HFFc6 (cell line): ENCODE measurements around the gene PSEN2. TPM values are rescaled to one million over a fixed set of nuclear protein-coding genes. Genes with fewer than 3 reads are reported as not detected.

Source experiments
- DNase-seq: peaks from one replicate; pipeline ENCODE4 v3.0.0-alpha.2; 2018
- H3K27ac Mint-ChIP-seq: 2 replicates; pipeline ENCODE4 v1.8.0; 2020; ENCODE audit warnings: mild to moderate bottlenecking, mixed read lengths
- H3K27me3 Mint-ChIP-seq: 2 replicates; pipeline ENCODE4 v1.8.0; 2021; ENCODE audit warnings: mild to moderate bottlenecking, moderate library complexity, mixed read lengths; ENCODE audit not compliant: insufficient read depth
- H3K36me3 Mint-ChIP-seq: 2 replicates; pipeline ENCODE4 v1.8.0; 2021; ENCODE audit warnings: low read depth, mixed read lengths
- H3K4me1 Mint-ChIP-seq: 2 replicates; pipeline ENCODE4 v1.8.0; 2020; ENCODE audit warnings: low read depth, mixed read lengths
- H3K4me3 Mint-ChIP-seq: 2 replicates; pipeline ENCODE4 v1.8.0; 2020; ENCODE audit warnings: mild to moderate bottlenecking, moderate library complexity, mixed read lengths
- H3K9me3 Mint-ChIP-seq: 2 replicates; pipeline ENCODE4 v1.8.0; 2020; ENCODE audit warnings: mild to moderate bottlenecking, mixed read lengths
- total RNA-seq, 6 experiments: library from RNA; stranded (reverse); fragmentation: NEBNext Ultra II Directional; extraction: Animal tissue kit (Norgen Biotek cat#: 25700); gene quantifications; 2 replicates in 1 of 6; 3 replicates in 5 of 6; pipeline ENCODE4 v1.2.3, GENCODE V29; 2021
- TF ChIP-seq, protein P1 (sequence below): fragments of 200-600 bp; sonication (generic); IDR thresholded peaks from 2 replicates; pipeline ENCODE4 v1.5.0; 2021; ENCODE audit warnings: antibody characterized with exemption, mild to moderate bottlenecking

The PSEN2 gene
- total RNA-seq, 6 experiments from 2014 or later, result 11.0 to 17.4 (median 13.4) TPM

DNA sequence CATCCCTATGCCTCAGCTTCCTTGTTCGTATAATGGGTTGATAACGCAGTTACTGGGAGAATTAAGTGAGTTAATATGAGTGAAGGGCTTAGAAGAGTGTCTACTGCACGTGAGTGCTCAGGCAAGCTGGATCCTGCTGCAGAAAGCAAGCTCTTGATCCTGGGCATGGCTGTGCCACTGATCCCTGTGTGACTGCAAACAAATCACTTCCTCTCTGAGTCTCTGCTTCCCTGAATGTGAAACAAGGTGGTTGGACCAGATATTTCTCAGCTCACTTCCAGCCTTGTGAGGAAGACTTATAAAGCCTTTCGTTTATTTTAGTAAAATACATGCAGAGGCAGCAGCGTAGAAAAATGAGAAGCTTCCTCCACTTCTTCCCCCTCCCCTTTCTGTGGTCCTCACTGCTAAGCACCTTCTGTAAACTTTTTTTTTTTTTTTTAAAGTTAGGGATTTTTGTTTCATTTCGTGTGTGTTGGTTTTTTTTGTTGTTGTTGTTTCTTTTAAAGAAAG is 13.8 kb downstream of the PSEN2 start:
- H3K4me3 Mint-ChIP-seq, result no peak overlapping the region
- no peak for DNase-seq
- TF ChIP-seq, protein P1, sequence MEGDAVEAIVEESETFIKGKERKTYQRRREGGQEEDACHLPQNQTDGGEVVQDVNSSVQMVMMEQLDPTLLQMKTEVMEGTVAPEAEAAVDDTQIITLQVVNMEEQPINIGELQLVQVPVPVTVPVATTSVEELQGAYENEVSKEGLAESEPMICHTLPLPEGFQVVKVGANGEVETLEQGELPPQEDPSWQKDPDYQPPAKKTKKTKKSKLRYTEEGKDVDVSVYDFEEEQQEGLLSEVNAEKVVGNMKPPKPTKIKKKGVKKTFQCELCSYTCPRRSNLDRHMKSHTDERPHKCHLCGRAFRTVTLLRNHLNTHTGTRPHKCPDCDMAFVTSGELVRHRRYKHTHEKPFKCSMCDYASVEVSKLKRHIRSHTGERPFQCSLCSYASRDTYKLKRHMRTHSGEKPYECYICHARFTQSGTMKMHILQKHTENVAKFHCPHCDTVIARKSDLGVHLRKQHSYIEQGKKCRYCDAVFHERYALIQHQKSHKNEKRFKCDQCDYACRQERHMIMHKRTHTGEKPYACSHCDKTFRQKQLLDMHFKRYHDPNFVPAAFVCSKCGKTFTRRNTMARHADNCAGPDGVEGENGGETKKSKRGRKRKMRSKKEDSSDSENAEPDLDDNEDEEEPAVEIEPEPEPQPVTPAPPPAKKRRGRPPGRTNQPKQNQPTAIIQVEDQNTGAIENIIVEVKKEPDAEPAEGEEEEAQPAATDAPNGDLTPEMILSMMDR, result no peak
- H3K27ac Mint-ChIP-seq, result no peak overlapping the region
- peaks cover 18% of the 10 kb centered on the region for H3K4me1 Mint-ChIP-seq
- H3K27me3 Mint-ChIP-seq, result peaks cover 2% of the 10 kb centered on the region; the same call in 1 of the 2 replicates
- peaks cover 24% of the 10 kb centered on the region for H3K36me3 Mint-ChIP-seq
- no peaks in the 10 kb centered on the region for H3K9me3 Mint-ChIP-seq

DNA sequence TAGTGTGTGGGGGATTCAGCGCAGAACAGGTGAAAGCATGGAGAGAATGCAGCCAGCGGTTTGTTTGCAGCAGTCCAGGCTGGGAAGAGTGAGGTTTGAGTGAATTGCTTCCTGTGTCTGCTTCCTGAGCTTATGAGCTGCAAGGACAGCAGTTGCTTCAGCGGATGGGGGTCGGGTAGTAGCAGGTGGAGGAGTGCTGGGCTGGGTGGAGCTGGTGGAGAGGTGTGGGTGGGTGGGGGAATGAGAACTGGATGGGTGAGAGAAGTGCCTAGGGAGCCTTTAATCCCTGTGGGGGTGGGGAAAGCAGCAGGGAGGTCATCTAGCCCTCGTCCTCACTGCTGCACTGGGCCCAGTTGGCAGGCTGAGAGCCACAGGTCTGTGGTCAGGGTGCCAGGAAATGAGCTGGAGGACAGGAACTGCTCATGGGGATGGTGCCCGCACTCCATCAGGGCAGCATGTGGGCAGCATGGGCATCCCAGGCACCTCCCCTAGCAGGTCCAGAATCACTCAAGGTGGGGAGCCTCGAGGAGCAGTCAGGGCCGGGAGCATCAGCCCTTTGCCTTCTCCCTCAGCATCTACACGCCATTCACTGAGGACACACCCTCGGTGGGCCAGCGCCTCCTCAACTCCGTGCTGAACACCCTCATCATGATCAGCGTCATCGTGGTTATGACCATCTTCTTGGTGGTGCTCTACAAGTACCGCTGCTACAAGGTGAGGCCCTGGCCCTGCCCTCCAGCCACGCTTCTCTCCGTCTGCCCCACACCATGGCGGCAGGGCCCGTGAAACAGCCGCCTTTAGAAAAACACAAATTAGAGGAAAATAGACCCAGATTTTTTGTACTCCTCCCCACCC is 14.8 kb downstream of the PSEN2 start:
- Mint-ChIP-seq H3K4me1 (peaks cover 18% of the 10 kb centered on the region), H3K27me3 (peaks cover 2% of the 10 kb centered on the region; the same call in 1 of the 2 replicates)

DNA sequence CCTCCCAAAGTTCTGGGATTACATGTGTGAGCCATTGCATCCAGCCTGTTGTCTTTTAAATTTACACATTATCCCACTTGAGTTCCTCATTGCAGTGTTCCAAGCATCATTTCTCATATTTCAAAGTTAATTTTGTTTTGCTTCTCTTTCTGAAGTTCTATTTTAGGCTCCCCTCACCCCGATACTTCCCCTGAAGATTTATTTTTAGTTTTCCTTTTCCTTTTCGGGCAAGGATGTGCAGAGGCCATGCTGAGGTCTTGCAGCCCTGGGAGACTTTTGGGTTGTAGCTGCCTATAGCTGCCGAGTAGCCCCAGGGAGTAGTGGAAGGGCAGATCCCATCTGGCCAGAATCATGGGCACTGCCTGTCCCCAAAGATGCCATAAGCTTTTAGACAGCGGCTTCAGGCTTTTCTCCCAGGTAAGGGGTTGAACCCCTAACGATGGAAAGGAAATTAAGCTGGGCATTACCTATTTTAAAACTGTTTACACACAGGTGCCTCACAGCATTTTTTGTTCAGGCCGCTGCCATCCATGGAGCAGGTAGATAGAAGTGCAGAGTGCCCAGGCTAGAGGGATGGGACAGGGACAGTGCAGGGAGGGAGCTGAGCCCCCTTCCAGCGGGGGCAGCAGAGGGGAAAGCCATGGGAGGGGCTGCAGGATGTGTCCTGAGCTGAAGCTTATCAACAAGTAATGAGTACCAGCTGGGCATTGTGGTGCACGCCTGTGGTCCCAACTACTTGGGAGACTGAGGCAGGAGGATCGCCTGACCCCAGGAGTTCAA is 15.9 kb downstream of the PSEN2 start:
- Mint-ChIP-seq H3K4me3 (no peak overlapping the region), H3K4me1 (peaks cover 18% of the 10 kb centered on the region), H3K27ac (no peak overlapping the region), H3K36me3 (peaks cover 16% of the 10 kb centered on the region), H3K27me3 (peaks cover 2% of the 10 kb centered on the region; the same call in 1 of the 2 replicates), H3K9me3 (no peaks in the 10 kb centered on the region)
- TF ChIP-seq, protein P1, result no peak
- DNase-seq, result no peak

More for the DNA sequence above, 14.8 kb downstream of the PSEN2 start:
- Mint-ChIP-seq H3K9me3 (no peaks in the 10 kb centered on the region), H3K36me3 (peaks cover 24% of the 10 kb centered on the region), H3K27ac (no peak overlapping the region), H3K4me3 (no peak overlapping the region)
- DNase-seq, result no peak
- TF ChIP-seq, protein P1, result no peak

DNA sequence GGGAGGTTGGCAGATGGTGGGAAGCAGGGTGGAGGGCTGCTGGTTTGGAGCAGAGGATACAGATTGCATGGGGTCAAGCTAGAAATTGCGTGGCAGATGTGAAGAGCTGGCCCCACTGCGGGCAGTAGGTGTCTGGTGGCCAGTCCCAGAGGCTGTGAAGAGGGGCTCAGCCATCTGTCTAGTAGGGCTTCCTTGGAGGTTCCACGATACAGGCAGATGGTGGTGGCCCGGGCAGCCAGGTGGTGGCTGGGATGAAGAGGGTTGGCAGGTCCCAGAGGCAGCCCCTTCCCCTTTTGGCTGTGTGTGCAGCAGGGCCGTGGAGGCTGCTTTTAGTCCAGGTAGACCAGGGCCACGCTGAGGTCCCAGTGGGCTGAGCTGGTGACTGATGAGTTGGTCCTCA is 16.6 kb downstream of the PSEN2 start:
- TF ChIP-seq, protein P1, result no peak
- Mint-ChIP-seq H3K9me3 (no peaks in the 10 kb centered on the region), H3K27me3 (peaks cover 2% of the 10 kb centered on the region; the same call in 1 of the 2 replicates), H3K27ac (no peak overlapping the region), H3K36me3 (peaks cover 15% of the 10 kb centered on the region), H3K4me3 (no peak overlapping the region), H3K4me1 (peaks cover 21% of the 10 kb centered on the region)
- DNase-seq, result no peak

DNA sequence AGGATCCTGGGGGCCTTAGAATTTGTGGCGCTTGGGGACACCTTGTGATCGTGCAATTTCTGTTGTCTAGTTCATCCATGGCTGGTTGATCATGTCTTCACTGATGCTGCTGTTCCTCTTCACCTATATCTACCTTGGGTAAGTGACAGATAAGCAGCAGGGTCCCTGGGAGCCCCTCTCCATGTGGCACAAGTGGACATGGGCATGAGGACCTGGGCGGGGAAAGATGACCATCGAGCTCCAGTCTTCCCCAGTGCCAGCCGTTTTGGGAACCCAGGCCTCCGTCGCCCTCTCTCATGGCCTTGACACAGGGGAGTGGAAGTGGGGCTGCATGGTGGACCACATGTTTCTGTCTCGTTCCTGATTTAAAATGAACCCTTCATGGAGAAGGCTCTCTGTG is 17.6 kb downstream of the PSEN2 start:
- Mint-ChIP-seq H3K9me3 (no peaks in the 10 kb centered on the region), H3K27ac (no peak overlapping the region), H3K27me3 (peaks cover under 1% of the 10 kb centered on the region; the same call in 1 of the 2 replicates), H3K4me1 (peaks cover 16% of the 10 kb centered on the region), H3K4me3 (no peak overlapping the region), H3K36me3 (peaks cover 5% of the 10 kb centered on the region)
- TF ChIP-seq, protein P1, result no peak
- no peak for DNase-seq
